DMS 273 (cell line): ENCODE data around the gene RAD23A.

Experiments
- DNase-seq: peaks from one replicate; lab custom pipeline; 2025; ENCODE audit not compliant: unreplicated experiment; lab: John Stamatoyannopoulos, UW

RAD23A gene

DNA sequence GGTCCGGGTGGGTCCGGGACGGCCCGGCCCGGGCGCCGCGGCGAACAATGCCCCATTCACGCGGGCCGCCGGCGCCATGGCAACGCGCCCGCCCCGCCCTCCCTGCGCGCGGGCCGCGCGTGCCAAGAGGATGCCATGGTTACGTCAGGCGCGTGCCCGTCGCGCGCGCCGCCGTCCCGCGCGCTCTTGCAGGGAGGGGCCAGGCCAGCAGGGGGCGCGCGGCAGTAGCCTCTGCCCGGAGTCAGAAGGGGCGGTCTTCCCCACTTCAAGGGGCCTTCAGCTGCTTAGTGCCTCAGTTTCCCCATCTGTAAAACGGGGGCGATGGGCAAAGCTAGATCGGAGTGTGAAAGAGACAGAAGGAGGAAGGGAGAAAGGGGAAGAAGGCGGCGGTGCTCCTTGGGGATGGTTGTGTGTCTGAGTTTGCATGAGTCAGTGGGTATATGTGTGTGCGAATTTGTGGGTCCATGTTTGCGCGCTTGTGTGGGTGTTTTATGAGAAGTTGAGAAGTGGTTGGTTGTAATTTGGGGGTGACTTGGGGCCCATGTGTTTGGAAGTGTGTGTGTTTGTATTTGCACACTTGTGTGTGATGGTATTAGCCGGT, 38.0 kb downstream of the RAD23A start:
- peak; percentile 93 for DNase-seq

DNA sequence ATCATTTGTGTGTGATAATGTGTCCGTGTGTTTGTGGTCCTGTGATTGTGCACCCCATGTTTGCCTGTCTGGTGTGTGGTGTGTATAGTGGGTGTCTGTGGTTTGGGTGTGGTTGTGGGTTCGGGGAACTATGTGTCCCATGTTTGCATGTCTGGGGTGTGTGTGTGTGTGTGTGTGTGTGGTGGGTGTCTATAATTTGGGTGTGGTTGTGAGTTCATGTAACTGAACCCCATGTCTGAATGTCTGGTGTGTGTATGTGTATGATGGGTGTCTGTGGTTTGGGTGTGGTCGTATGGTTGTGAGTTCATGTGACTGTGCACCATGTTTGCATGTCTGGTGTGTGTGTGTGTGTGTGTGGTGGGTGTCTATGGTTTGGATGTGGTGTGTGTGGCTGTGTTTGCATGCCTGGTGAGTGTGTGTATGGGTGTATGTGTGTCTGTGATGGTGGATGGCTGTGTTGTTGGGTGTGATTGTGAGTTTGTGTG, 38.5 kb downstream of the RAD23A start:
- DNase-seq, result no peak

DNA sequence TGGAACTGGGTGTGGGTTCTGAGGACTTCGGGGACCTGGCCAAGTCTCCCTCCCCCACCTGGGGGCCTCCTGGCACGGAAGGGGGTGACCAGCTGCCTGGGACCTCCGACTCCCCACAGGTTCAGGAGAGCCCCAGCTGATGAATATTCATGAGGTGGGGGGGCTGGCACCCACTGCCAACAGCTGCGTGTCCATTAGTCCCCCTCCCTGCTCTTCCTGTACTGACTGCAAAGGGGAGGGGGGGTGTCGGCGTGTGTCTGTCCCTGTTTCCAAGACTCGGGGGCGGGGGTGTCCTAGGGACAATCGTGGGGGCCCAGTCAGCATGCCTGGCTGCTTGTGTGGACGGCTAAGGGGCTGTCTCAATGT, 39.0 kb downstream of the RAD23A start:
- peak; percentile 59 for DNase-seq

DNA sequence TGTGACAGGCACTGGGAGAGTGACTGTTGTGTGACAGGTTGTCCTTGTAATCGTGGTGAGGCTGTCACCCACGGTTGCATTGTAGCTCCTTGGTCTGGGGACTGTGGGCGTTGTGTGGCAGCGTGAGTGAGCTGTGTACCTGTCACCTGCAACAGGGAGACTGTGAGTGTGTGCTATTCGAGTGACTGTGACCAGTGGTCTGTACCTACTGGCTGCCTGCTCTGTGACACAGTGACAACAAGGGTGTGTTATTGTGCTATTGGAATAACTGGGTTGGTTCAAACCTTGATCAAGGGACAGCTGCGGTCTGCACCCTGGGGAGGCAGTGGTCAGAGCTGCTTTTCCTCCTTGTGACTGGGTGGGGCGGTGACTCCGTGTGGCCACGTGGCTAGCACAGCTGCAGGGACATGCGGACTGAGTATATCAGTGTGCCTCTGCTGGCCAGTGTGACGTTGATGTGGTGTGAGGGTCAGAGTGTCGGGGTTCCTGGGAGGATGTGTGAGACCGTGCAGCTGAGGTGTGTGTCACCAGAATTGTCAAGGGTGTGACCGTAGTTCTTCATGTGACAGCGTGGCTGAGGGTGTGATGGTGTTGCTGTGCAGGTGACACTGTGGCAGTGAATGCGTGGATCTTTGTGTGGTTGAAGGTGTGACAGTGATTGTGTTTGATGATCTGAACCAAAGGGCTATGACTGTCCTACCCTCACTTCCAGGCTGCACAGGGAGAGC, 39.6 kb downstream of the RAD23A start:
- DNase-seq, result no peak

DNA sequence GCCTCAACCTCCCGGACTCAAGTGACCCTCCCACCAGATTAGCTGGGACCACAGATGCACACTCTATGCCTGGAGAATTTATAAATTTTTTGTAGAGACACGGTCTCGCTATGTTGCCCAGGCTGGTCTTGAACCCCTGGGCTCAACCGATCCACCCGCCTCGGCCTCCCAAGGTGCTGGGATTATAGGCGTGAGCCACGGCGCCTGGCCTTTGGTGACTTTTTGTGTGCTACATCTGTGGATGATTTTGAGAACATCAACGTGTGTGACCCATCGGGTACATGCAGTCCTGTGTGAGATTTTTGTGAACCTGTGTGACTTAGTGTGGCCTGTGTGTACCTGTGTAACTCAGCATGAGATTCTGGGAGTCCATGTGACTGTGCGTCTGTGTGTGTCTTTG, 41.1 kb downstream of the RAD23A start:
- no peak for DNase-seq

DNA sequence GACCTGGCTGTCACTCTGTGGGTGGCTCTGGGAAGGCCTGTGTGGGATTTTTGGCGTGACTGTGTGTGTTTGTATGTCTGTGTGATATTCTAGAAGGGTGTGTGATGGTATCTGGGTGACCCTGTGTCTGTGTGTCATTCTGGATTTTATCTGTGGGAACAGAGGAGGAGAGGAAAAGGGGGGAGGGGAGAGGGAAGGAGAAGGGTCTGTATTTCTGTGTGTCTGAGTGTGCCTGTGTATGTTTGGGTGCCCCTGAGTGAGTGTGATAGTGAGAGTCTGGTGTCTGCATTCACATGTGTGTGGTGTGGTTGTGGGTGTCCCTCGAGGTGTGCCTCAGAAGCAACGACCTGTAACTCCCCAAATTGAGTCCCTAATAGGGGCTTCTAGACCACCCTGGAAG, 41.5 kb downstream of the RAD23A start:
- no peak for DNase-seq

DNA sequence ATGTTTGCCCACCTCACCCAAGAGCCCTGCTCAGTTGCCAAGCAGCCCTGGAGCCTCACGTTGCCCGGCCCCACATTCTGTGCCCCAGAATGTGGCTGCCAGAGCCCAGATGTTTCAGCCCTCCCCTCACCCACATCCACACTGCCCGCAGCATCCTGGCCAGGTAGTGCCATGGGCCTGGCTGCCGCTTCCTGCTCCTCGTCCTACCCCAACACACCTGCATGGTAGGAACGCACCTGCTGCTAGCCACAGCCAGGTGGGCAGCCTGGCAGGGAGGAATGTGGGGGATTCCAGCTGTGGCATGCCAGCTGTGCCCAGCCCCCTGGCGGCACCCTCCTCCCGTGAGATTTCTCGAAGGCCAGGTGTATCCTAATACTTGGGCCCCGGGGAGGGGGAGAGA, 42.1 kb downstream of the RAD23A start:
- DNase-seq, result no peak

DNA sequence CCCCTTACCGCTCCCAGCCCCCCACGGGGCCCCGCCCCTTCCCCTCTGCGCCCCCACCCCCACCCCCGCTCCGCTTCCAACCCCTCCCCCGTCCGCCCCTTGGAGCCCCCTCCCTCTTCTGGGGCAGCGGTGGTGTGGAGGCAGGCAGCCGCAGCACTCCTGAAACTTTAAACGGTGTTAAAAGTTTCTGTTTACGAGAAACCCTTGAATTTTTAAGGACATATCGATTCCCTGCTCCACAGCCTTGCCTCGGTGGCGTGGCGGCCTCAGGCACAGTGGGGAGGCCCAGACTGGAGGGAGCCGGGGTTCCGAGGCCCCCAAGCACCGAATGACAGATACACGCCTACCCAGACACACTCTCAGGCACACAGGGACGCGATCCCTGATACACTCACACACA, 44.8 kb downstream of the RAD23A start:
- no peak for DNase-seq

DNA sequence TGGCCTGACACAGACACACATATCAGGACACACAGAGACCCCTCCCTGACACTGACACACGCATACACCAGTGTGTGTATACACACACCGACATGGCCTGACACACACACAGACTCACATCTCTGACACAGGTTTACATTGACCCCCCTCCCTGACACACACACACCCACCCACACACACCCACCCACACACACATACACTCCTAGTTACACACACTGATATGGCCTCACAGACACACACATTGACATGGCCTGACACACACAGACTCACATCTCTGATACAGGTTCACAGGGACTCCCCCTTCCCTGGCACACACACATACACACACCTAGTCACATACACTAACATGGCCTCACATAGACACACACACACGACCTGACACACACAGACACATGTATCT, 45.2 kb downstream of the RAD23A start:
- no peak for DNase-seq

DNA sequence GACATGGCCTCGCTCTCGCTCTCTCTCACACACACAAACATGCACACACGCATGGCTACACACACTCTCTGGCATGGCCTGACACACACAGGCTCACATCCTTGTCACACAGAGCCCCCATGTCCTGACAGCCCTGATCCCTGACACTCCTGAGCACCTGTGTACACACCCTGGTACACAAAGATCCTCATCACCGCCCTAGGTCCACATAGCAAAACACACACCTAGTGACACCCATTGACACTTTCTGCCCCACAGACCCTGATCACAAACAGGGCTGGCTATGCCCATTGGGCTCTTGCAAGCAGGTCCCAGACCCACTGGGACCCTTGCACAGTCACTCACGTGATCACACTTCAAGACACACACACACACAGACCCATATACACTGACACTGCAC, 45.6 kb downstream of the RAD23A start:
- no peak for DNase-seq

DNA sequence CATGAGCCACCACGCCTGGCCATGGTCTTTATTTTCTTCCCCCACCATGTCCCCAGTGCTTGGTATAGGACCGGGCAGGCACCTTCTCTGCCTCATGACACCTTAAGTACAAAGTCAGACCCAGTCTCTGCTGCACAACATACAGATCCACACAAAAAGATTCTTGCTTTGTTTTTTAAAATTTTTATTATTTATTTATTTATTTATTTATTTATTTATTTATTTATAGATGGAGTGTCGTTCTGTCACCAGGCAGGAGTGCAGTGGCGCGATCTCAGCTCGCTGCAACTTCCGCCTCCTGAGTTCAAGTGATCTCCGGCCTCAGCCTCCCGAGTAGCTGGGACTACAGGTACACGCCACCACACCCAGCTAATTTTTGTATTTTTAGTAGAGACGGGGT, 47.1 kb downstream of the RAD23A start:
- no peak for DNase-seq

DNA sequence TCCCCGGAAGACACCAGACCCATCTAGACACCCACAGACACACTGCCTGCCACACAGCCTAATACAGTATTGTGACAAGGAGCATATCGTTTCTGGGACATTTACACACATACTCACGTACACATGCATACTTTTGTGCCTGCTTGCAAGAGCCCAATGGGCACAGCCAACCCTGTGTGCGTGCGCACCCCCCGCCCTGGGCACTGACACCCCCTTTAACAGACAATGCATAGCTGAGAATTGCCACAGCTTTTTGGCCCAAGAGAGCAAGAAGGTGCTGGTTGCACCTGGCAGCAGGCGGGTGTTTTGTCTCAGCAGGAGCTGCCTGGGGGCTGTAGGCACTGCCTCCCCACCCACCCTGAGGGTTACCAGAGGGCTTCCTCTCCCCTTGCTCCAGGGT, 47.9 kb downstream of the RAD23A start:
- DNase-seq, result no peak

DNA sequence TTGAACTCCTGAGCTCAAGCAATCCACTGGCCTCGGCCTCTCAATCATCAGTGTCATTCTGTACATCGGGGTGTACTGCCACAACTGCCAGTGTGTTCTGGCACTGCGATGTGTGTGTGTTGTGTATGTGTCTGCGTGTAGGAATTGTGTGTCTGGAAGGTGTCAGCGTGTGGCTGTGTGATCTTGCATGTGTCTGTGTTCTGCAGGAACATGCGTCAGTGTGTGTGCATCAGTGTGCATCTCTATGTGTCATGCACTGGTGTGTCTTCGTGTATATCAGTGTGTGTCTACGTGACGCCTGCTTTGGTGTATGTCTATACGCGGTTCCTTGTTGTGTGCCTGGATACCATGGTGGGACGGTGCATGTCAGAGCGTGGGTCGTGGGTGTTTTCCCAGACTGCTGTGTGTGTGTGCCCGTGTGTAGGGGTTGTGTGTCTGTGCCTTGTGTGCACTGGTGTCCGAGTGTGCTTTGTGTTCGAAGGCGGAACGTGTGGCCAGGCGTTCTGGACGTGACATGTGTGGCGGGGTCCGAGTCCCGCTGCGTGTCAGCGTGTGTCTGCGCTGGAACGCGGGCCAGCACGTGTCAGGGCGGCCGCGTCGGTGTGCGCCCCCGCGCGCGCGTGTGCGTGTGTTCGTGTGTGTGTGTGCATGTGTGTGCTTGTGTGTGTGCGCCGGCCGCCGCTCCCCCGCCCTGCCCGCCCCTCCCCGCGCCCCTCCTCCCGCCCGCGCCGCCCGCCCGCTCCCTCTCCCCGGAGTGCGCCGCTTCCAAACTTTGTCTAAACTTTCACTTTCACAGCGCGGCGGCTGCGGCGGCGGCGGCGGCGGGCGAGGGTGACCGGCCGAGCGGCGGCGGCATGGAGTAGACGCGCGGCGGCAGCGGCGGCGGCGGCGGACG, 49.3 kb downstream of the RAD23A start, which contains the start of gene NFIX:
TSS of gene NFIX (plus strand) at position 775 of the 895 bp plus-strand sequence. CDS start 363 bp downstream, outside the sequence.
- DNase-seq, result peak; percentile 70

DNA sequence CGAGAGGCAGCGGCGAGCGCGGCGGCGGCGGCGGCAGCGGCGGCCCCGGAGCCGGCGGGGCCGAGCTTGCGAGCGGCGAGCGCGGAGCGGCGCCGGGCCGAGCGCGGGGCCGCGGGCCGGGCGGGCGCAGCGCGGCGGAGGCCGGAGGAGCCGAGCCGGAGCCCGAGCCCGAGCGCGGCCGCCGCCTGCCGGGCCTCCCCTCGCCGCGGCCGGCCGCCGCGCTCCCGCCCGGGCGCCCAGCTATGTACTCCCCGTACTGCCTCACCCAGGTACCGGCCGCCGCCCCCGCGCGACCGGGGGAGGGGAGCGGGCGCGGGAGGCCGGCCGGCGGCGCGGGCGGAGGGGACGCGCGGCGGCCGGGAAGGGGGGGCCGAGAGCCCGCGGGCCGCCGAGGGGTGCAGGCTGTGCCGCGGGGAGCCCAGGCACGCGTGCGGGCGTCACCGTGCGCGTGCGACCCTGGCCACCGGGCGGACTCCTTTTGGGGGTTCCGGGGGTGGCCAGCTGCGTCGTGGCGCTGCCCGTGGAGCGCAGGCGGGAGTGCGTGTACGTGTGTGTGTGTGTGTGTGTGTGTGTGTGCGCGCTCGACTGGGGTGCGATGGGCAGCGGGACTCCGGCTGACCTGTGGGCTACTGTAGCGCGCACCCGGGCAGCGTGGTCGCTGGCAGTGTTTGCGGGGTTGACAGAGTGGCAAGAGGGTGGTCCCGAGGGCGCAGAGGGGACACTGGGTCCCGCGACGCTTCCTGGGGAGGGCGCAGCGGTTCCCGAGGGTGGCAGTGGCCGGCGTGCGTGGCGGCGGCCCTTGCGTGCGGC, 50.1 kb downstream of the RAD23A start:
- peak; percentile 69 for DNase-seq

DNA sequence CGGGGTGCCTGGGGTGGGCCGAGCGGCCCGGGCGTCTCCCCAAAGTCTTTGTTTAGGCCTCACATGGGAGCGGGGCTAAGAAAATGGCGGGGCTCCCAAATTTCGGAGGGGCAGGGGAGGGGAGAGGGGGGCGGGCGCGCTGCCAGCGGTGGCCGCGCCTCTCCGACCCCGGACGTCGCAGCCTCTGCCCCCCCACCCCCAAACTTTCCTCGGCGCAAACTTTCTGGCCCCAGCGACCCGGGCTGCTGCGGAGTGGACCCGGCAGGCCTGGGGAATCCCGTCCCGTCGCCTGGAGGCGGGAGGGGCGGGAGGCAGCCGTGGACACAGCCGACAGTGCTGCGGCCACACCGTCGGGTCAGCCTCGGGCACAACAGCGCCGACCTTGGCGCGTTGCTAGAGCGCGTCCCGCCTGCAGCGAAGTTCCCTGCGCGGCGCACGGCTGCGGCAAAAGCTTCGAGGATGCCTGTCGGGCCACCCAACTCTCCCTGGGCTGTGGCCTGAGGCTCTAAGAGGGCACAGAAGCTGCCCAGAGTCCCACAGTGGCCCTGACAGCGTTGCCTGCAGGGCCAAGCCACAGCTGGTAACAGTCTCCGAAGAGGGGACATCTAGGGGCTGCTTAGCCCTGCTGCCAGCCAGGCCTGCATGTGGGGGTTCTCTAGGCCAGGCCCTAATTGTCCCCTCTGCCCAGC, 50.9 kb downstream of the RAD23A start:
- peak; percentile 65 for DNase-seq

DNA sequence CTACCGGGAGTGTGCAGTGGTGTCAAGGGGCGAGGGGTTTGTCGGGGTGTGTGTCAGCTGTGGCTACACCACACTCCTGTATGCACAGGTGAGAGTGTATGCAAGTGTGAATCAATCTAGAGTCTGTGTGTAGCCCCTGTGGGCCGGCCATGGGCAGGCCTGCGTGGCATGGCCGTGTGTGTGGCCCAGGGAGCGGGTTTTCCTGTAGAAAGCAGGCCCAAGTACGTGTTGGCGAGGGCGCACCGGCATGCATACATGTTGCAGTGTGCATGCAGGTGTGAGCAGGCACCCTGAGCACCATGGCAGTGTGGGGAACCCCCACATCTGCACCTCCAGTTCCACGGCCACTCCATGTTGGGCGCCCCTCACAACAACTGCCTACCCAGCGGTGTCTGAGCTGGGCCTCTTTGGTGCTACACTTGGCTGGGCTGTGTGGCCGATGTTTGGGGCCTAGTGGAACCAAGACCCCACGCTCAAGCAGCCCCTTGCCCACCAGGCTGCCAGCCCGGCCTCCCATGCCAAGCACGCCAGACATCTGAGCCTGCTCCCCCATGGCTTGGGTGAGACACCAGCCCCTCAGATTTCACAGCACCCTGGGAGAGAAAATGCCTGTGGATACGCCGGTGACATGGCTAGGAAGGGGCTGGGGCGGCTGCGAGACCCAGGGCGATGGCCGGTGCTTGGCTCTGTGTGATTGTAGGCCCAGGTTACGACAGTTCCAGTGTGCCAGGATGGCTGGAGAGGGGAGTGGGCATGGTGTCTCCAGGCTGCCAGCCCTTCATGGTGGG, 51.7 kb downstream of the RAD23A start:
- no peak for DNase-seq

DNA sequence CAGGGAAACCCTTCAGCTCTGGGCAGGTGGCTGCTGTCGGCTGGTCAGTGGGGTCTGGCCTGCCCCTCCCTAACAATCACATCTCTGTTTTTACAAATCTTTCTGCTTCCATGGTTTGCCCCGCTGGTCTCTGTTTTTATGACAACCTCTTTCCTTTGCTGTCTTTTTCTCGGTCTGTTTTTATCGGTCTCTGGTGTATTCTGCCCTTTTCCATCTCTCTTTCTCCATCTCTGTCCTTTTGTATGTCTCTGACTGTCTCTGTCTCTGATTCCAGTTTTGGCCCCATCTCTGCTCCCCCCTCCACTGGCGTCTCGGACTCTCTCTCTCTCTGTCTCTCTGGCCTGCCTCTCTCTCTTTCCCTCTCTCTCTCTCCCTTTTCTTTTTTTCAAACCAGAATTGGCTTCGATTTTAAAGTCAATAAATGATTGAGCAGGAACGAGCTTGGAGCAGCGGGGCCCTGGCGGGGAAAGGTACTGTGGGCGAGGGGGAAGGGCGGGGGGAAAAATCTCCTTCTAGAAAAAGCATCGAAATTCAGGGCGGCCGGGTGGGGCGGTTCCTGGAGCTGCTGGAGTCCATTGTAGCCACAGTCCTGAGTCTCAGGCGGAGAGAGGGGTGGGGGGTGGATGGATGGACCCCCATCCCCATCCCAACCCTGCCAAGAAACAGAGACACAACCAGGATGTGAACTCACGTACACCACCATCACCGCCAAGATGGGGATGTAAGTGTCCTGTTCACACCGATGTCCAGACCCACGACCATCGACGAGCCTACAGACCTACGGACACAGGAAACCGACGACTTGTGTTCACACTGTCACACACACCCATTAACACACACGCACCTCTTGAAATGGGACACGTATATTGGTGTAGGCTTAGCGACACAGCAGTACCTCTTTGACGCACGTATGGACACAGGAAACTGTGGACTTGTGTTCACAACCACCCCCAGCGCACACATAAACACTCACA, 52.6 kb downstream of the RAD23A start:
- no peak for DNase-seq

DNA sequence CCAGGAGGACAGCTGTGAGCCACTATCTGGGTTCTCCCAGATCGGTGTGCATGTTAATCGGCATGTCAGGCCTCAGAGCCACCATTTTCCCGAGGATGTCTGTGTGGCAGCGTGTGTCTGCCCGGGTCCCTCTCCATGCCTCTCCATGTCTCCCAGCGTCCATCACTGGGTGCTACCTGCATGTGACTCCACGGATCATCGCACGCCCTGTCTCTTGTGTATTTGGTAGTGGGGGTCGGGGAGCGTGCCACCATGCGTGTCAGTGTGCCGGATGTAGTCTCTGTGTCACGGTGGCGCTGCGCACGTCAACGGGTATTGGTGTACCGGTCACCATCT, 55.5 kb downstream of the RAD23A start:
- no peak for DNase-seq
